ENCODE results near the gene ITGA7.

Gene ITGA7

GRCh38 chr12:55698965-55699364 is 8.7 kb downstream of the ITGA7 start:
- no peak for DNase-seq

DNA sequence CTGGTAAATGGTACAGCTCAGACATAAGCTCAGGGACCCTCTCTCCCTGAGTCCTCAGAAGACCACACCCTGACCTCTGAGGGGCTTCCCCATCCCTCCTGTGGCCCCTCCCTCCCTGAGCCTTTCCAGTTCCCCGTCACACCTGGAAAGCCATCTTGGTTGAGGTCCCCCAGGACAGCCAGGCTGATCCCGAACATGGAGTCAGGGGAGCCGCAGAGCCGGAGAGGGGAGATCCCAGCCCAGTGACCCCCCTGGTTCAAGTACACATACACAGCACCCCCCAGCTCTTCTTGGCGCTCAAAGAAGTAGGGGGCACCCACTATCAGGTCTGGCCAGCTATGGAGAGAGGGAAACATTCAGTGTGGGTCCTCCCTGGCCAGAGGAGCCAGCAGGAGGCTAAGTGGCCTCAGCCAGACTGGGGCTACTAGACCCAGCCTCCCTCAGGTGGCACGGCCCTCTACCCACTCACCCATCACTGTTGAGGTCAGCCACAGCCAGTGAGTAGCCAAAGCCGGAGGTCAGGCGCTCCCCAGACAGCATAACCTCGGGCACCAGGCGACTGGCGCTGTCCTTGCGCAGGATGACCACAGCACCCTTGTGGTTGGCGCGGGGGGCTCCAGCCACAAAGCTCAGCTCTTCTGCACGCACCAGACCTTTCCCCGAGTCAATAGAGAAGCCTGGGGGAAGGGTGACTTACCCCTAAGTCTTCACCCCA is 9.3 kb downstream of the ITGA7 start:
- DNase-seq, result no peak

- no peak for DNase-seq
These were observed 10.0 kb downstream of the ITGA7 start for GRCh38 chr12:55697686-55698085.

- DNase-seq, result no peak
These were observed 10.8 kb downstream of the ITGA7 start for GRCh38 chr12:55696796-55697462.

- DNase-seq, result no peak
These were observed 11.6 kb downstream of the ITGA7 start for GRCh38 chr12:55696141-55696540.

- no peak for DNase-seq
These were observed 12.4 kb downstream of the ITGA7 start for GRCh38 chr12:55695349-55695748.

GRCh38 chr12:55694651-55695050 is 13.1 kb downstream of the ITGA7 start:
- DNase-seq, result no peak

GRCh38 chr12:55694188-55694515 is 13.6 kb downstream of the ITGA7 start:
- no peak for DNase-seq

GRCh38 chr12:55693323-55694187 is 14.1 kb downstream of the ITGA7 start:
- DNase-seq, result no peak

GRCh38 chr12:55692631-55693322 is 14.9 kb downstream of the ITGA7 start:
- DNase-seq, result no peak

- no peak for DNase-seq
These were observed 18.7 kb downstream of the ITGA7 start for GRCh38 chr12:55688716-55689655.

DNA sequence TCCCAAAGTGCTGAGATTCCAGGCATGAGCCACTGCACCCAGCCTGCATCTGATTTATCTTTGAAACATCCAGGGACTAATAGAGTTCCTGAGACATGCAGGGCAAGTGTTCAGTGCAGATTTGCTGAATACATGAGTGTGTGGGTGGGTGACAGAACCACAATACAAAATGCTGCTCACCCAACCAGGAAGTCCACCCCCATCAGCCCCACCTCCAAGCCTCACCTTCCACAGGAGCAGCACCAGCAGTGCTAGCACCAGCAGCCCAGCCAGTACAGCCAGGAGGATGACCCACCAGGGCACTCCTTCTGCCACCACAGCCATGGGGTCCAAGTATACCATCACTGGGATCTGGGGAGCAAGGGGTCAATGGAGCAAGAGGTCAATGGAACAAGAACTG is 20.0 kb downstream of the ITGA7 start:
- peak; percentile 46 to 58 for DNase-seq

DNA sequence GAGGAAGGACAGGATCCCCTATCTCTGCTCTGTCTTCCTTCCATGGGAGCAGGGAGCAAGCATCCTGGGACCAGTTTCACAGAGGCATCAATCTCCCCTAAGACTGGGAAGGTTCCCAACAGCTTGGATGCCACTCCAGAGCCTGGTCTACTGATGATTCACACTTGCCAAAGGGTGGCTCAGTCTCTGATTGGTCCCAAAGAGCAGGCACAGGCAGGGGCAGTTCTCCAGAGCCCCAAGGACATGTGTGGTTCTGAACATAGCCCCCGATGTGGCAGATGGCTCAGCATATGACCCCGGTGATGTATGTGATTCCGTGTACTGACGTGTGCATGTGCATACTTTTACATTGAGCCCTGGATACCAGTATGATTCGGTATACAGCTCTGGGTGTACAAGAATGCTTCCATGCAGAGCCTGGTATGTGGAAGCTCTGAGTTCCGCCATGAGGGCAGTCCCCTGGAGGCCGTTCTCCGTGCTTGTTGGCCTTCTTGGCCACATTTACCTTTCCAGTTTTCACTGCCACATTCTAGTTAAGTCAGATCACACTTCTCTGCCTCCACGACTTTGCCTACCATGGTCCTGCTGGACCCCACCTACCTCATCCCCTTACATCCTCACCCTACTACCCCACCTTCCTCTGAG is 21.2 kb downstream of the ITGA7 start:
- DNase-seq, result no peak

DNA sequence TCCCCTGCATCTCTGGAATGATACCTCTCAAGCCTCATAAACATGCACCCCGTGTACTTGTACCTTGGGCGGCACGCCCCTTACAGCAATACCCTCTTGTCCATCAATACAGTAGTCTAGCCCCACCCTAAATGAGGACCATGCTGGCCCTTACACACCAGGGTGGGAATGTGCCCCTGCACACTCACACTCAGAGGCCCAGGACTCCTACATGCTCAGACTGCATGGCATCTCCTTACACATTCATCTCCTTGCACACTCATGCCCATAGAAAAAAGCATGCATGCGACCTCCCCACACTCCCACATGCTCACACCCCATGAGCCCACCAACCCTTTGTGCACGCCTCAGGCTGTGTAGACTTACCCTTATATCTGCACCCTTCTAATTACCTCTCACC is 22.0 kb downstream of the ITGA7 start:
- no peak for DNase-seq

DNA sequence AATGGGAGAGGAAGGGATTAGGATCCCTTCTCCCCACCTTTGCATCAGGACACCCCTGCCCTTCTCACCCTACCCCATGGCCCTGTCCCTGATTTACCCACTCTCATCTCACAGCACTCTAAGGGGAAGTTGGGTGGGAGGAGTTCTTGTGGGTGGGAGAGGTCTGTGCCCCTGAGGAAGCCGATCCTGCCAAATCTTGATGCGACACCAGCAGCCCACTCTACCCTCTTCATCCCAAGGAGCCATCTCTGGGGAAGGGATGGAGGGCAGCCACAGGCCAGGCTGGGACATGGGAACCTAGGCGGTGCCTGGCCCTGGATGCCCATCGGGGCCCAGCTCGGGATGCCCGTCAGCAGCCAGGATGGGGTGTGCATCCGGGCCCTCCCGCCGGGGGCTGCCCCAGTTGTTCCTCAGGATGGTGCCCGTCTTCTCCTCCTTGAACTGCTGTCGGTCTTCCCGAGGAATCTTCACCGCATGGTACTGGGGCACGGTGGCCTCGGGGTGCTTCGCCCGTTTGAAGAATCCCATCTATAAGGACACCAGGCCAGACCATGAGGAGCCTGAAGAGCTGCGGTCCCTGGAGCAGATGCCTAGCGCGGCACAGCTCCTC is 22.8 kb downstream of the ITGA7 start:
- DNase-seq, result no peak

DNA sequence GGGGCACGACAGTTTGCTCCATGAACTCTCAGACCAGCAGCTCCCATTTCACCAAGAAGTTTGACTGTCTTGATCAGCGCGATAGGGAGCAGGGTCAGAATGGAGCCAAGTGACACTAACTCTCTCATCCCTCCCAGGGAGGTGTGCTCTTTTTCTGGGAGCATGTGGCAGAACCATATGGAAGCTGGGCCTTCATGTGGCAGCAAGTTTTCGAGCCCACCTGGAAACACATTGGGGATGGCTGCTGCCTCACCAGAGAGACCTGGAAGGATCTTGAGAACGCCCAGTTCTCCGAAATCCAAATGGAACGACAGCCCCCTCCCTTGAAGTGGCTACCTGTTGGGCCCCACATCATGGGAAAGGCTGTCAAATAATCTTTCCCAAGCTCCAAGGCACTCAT is 24.0 kb downstream of the ITGA7 start:
- no peak for DNase-seq

- no peak for DNase-seq
These were observed 25.5 kb downstream of the ITGA7 start for GRCh38 chr12:55682087-55682796.

DNA sequence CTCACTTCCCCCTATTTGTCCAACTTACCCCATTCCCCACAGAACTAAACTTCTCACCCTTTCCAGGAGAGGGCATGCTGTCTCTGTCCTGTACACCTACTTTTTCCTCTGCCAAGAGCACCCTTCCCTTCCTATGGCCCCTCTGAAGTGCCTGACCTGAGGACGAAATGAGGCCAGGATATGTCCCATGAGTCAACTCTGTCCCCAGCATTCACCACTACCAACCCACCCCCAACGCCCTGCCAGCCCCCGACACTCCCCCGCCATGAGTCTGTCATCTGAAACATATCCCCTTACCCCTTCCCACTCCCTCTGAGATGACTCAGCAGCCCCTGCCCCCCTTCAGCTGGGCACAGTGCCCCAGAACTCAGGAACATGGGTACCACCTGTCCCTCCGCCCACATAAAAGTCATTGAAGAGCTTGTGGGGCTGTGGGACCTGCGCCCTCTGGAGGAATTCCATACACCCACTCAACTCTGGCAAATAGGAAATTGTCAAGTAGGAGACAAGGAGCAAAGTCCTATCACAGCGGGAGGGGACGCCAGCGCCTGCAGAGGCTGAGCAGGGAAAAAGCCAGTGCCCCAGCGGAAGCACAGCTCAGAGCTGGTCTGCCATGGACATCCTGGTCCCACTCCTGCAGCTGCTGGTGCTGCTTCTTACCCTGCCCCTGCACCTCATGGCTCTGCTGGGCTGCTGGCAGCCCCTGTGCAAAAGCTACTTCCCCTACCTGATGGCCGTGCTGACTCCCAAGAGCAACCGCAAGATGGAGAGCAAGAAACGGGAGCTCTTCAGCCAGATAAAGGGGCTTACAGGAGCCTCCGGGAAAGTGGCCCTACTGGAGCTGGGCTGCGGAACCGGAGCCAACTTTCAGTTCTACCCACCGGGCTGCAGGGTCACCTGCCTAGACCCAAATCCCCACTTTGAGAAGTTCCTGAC is 26.3 kb downstream of the ITGA7 start:
- peak in 1 of 2 experiments; percentile 28 for DNase-seq

- DNase-seq, result no peak
These were observed 28.0 kb downstream of the ITGA7 start for GRCh38 chr12:55679691-55680090.
